GM18520 (cell line): ENCODE data around the gene ME2.
"Not testable (repeated sequence)": the region's sequence is repeated elsewhere in the genome, so short reads cannot be mapped to it uniquely, and the experiment has no call there.

Source experiments
- ATAC-seq: cut with Tn5 transposase; IDR thresholded peaks from one replicate; pipeline ENCODE4 v1.9.1; 2021; ENCODE audit not compliant: unreplicated experiment

Gene ME2

DNA sequence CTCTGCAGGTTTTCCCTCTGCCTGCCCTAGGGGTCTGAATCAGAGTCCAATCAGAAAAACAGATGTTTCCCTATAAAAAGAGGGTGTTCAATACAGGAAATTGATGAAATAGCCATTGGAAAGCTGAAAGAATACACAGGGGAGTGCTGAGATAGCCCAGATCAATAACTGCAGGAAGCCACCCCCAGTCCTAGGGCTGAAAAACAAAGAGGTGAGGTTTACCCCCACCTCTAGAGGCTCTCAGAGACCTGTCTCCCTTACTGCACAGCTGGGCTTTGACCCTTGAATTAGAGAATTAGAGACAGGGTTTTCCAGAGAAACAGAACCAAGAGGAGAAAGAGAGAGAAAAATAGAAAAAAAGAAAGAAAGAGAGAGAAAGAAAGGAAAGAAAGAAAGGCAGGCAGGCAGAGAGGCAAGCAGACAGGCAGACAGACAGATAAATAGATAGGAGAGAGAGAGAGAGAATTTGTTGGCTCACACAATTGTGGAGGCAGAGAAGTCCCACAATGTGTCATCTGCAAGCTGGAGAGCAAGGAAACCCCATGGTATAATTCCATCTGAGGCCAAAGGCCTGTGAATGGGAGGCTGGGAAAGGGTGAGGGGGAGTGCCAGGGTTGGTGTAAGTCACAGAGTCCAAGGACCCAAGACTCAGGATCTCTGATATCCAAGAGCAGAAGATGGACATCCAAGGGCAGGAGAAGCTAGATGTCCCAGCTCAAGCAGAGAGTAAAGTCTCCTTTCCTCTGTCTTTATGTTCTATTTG, 18.9 kb upstream of the ME2 start:
- no peak for ATAC-seq

DNA sequence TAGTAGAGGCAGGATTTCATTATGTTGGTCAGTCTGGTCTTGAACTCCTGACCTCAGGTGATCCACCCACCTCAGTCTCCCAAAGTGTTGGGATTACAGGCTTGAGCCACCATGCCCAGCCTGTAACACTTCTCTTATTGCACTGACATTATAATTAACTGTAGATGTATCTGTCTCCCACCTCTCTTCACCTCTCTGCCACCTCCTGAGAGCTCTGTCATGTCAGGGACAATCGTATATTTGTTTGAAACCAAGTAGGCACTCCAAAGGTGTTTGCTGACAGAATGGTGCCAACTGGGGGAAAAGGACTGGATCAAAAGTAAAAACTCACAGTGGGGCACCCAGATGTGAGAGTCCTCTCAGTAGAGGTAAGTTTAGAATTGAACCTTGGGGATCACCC, 17.3 kb upstream of the ME2 start:
- ATAC-seq, result no peak

DNA sequence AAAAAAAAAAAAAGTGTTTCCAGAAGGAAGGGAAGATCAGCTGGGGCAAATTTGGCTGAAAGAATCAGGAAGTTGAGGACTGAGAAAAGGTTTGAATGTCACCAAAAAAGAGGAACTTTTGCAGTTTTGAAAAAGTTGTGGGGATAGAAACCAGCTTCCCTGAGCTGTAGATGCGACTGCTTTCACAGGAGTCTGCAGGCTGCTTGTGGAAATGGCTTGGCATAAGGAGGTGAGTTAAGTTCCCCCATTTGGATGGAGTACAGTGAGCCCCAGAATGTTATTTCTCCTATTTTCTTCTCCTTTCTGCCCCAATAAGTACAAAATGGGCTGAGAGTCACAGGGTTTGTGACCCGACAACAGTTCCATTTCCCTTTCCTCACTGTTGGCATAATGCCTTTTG, 16.5 kb upstream of the ME2 start:
- ATAC-seq, result no peak

DNA sequence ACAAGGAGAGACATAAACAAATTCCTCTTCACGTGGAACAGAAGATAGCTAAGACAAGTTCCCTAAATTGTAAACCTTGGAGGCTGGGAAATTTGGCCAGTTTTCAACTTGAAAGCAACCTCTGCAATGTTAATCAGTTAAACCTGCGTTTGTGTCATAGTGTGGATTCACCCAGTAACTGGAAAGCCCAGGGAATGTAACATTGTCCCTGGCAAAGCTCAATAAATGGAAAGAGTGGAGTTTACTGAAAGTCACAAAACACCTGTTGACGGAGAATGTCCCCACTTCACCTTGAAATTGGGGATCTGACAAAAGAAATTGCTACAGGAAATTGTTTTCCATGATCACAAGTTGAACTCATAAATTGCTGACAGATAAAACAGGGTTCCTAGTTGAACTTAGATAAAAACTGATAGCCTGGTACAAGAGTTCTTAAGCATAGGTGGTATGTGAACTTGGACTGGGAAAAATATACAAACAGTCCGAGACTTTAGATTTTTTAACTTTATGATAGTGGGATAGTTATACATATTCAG, 15.0 kb upstream of the ME2 start:
- no peak for ATAC-seq

DNA sequence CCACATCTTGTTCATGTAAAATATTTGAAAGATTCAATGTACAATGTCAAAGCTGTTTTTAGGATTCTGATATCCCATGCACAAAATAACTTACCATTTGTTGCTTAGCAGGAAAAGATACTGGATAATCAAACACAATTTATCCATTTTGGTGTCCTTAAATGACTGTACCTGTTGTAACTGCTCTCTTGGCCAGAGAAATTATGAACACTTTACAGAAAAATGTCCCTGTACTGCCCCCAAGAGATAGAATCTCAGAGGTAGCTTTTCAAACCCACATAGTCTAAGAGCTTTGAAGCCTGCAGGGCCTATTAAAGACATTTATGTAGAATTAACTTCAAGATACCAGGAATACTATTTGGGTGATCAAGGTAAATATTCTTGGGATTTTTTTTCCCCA, 12.2 kb upstream of the ME2 start:
- no peak for ATAC-seq

DNA sequence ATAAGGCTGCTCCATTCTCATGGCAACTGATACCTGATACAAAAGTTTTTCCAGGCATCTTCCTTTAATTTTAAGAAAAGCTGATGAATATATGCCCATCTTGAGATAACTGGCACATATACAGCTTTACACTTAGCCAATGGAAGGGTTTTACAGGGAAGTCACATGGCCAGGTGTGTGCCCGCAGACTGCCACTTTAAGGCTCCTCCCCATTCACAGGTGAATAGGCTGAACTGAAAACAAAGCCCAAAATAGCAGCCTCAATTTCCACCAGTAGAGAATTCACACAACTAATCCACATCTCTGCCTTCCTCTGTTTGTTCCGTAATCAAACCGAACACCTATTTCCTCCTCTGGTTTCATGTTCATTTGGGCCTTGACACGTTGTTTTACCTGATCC, 9.8 kb upstream of the ME2 start:
- no peak for ATAC-seq

DNA sequence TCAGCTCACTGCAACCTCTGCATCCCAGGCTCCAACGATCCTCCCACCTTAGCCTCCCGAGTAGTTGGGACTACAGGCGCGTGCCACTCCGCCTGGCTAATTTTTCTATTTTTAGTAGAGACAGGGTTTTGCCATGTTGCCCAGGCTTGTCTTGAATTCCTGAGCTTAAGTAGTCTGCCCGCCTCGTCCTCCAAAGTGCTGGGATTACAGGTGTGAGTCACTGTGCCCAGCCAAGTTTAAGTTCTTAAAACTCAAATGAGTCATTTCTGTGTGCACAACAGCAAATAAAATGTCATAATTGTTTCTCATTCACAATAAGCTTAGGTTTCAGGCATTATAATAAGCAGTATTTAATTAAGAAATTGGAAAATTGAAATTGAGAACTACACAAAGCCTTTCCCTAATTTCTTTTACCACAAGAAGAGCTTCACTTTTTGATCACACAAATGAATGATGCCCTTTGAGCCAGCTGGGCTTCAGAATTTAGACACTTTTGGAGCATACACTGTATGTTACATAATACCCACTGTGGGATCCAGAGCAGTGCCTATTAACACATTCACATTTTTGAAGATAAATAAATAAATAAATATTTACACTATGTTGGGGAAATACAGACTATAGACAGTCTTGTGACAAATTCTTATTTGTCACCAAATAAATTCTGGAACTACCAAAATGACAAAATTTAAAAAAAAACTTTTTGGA, 8.6 kb upstream of the ME2 start:
- ATAC-seq, result no peak

DNA sequence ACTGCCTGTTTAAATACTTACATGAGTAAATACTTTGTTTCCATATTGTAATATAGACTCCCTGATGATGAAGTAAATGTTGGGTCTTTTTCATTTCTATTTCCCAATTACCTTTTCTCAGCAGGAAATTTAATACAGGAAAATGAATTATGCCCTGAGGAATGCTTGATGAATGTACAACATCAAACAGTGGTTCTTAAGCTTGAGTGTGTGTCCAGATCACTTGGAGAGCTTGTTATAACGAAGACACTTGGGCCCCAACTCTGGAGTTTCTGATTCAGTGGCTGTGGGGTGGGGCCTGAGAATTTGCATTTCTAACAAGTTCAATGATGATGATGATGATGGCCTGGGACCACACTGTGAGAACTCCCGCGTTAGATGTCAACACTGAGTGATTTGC, 7.1 kb upstream of the ME2 start:
- ATAC-seq, result no peak

DNA sequence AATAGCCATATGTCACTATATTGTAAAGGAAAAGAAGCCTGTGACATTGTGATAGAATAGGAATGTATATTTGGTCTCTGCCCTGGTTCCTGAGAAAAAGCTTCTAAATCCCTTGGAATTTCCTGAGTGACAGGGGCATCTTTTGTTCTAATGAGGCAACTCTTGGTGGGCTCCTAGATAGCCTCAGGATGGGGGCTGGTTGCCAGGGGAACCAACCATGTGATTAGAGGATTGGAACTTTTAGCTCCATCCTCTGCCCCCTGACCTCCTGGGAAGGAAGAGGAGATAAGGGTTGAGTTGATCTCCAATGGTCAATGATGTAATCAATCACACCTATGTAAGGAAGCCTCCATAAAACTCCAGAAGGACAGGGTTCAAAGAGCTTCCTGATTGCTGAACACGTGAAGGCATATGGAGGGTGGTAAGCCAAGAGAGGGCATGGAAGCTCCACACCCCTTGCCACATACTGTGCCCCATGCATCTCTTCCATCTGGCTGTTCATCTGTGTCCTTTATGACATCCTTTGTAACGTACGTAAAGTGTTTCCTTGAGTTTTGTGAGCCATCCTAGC, 2.9 kb upstream of the ME2 start:
- no peak for ATAC-seq

DNA sequence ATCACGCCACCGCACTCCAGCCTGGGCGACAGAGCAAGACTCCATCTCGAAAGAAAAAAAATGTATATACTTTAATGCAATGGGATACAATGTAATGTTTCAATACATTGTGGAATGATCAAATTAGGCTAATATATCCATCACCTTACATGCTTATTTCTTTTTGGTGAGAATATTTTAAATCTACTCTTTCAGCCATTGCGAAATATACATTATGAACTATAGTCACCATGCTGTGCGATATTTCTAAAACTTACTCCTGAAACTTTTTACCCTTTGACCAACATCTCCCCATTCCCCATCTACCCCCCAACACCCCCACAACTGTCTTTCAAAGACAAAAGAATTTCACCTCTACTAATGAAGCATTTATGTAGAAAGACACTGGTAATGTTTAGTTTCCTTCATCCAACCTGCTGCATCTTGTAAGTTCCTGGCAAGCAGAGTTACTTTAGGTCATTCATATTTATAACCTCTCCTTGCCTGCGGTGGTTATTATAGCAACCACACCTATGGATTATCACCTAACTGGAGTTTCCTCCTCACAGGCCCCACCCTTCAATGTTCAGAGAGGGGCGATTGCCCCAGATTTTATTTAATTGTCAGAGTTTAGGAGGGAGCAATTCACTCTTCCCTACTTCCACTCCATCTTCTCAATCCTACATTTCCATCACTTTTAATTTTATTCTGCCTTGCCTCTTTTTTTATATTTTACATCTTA, 1.2 kb upstream of the ME2 start:
- no peak for ATAC-seq

DNA sequence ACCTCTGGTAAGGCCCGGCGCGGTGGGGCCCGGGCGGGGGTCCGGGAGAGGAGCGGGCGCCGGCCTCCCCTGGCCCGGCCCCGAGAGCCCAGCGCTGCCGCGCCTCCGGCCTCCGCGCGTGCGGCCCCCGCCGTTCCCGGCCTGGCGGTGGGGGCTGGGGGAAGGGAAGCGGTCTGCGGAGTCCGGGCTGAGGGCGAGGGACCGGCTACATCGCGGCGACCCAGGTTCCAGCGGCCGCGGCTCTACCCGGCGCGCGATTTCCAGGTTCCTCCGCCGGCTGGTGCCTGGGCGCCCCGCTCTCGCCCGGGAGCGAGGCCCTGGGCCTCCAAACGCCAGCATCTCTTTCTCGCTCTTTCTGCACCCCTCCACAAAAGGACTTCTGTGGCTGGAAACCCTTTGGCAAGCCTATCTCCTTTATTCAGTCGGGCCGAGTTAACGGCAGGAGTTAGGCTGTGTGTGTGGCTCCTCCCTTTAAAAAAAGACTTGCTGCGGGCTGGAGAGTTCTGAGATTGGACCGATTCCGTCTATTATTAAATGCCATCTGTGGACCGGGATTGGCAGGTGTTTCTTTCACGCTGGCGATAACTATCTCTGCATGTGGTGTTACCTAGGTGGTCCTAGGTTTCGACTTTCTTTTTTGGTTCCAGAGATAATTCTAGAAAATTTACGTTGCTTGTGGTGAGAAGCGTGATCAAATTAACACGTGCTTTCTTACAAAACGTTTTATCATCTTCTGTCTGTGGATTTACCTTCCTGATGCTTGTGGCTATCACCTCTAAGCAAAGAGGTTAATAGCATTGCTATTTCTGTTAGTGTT, 592 bp downstream of the ME2 start:
- peak; percentile 12 for ATAC-seq

DNA sequence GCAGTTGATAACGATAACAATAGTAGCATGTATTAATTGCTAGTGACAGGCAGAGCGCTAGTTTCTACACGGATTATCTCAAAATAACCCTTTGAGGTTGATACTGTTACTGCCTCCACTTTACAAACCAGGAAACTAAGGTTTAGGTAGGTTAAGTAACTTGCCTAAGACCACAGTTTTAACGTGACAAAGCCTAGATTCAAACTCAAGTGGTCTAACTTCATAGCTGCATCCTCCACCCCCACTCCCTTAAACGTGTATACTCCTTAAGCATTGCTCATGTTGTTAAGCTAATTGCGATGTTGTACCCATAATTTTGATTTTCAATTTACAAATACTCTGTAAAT, 1.2 kb downstream of the ME2 start:
- ATAC-seq, result peak; percentile 0

DNA sequence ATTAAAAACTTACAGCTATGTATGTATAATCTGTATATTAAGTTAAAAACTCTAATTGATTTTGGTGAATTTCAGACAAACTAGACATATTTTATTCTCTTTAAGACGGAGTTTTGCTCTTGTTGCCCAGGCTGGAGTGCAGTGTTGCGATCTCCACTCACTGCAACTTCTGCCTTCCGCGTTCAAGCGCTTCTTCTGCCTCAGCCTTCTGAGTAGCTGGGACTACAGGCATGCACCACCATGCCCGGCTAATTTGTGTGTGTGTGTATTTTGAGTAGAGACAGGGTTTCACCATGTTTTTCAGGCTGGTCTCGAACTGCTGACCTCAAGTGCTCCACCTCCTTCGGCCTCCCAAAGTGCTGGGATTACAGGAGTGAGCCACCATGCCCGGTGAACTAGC, 2.0 kb downstream of the ME2 start:
- not testable (repeated sequence) for ATAC-seq

DNA sequence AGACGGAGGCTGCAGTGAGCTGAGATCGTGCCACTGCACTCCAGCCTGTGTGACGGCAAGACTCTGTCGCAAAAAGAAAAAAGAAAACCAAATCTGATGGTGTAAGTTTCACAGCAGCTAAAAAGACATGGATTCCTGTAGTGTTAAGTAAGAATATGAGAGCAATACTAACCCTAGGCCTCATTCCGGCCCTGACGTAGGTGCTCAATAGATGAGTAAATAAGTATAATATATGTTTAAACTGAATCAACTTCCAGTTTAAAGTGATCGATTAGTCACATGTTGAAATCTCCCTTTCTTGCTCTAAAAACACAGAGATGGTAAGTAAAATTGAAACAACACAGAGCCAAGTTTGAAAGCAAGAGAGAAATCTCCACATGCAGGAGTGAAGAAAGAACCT, 8.0 kb downstream of the ME2 start:
- no peak for ATAC-seq

DNA sequence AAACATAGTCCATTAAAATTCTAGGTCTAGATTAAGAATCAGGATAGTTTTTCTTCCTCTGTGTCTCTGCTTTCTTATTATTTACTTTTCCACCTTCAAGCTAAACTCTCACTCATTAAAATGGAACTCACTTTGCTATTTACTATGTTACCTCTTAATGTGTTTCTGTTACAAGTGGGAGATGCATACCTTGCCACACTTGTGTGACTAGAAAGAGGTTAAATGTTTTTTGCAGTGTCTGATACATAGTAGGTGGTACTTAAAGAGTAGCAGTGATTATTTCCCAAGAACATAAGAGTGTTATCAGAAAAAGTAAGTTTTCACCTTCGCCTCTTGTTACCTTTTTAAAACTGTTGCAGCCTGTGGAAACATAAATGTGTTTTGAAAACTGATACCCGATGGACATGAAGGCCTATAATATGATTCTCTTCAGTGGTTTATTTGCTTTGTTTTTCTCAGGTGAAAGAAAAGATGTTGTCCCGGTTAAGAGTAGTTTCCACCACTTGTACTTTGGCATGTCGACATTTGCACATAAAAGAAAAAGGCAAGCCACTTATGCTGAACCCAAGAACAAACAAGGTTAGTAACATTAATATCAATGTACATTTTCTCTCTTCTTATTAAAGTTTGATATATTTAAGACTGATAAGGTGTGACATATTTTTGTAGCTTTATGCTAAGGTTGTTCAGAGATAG, 16.6 kb downstream of the ME2 start:
- ATAC-seq, result no peak

DNA sequence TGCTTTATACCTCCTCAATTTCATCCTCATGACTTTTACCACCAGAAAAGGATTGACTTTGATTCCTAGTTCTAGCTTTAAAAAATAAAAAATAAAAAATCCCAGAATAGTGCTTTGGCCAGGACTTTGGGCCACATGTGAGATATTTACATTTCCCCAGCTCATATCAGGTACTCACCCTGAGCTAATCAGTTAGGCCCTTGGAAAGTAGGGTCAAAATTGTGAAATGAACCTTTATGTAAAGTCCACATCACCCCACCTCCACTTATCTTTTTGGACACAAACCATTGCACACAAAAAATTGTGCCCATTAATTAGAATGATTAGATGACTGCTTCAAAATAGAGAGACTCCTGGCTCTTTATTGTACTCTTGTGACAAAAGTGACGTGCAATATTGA, 17.2 kb downstream of the ME2 start:
- no peak for ATAC-seq

DNA sequence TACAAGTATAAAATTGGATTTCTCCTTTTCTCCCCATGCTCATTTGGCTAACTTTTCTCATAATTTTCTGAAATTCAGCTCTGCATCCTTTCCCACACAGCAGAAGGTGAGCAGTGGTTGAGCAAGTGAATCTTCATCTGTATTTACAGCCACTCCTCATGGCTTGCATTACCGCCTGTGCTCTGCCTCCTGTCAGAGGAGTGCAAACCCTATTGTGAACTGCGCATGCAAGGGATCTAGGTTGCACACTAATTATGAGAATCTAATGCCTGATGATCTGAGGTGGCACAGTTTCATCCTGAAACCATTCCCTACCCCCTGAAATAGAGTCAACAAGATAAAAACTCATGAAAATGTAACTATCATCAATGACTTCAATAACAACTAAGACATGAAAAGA, 20.0 kb downstream of the ME2 start:
- ATAC-seq, result no peak

DNA sequence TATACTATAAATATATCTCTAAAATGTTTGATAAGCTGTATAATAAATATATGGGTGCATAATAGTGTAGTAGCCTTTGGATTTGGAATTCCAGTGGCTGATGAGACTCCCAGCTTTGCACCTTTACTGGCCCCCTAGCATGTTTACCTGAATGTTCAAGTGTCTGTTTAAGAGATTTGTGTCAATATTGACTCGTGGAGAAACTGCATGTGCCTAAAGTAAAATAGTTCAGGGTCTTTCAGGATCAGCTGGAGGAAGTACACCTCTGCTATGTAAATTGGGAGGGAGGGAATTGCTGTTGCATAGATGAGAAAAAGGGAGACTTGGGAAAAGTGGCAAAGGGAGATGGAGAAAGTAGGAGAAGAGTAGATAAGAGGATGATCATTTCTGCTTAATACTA, 23.9 kb downstream of the ME2 start:
- no peak for ATAC-seq

DNA sequence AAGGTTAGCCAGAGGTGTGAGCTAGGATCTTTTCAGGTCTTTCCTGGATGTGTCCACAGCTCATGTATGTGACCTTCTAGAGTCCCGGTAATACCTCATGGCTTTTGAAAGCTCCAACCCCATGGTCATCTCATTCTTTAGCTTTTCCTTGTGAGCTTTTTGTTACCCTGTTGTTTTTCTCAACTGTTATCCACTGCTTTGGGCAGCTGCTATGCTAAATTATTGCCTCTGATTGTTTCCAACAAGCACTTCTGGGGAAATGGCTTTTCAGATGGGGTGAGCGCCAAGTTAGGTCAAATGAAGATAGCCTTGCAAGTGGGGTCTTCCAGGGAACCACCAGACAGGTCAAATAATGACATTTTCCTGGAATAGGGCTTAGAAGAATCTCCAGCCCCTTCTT, 27.9 kb downstream of the ME2 start:
- ATAC-seq, result no peak

DNA sequence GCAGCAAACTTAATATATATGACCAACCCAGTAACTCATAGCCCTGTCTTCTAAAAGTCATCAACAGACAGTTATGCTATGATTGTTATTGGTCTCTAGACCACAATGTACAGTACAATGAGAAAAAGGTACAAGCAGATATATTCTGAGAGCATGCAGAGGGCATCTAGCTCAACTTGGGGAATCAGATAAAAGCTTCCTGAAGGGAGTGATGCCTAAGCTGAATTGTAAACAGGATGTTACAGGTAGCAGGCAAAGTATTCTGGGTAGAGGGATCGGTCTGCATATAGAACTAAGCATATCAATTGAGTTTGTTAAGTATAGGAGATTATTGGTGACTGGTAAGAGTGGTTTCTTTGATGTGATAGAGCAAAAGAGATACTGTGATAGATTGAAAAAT, 30.3 kb downstream of the ME2 start:
- no peak for ATAC-seq
